ENCODE measurements around the gene EXOC6B.
"Not testable (repeated sequence)": the region's sequence is repeated elsewhere in the genome, so short reads cannot be mapped to it uniquely, and the experiment has no call there.

EXOC6B gene

GRCh38 chr2:72539071-72539552 lies 286.7 kb downstream of the EXOC6B start:
- DNase-seq: no peak

- DNase-seq: no peak
Measured at GRCh38 chr2:72538486-72538885, 287.3 kb downstream of the EXOC6B start.

GRCh38 chr2:72535586-72535985 lies 290.2 kb downstream of the EXOC6B start:
- DNase-seq: not testable (repeated sequence)

GRCh38 chr2:72533765-72534164 lies 292.1 kb downstream of the EXOC6B start:
- DNase-seq: no peak

GRCh38 chr2:72527424-72527823 lies 298.4 kb downstream of the EXOC6B start:
- DNase-seq: no peak

GRCh38 chr2:72526623-72527022 lies 299.2 kb downstream of the EXOC6B start:
- no peak for DNase-seq

- DNase-seq: no peak
Measured at GRCh38 chr2:72524071-72524470, 301.8 kb downstream of the EXOC6B start.

GRCh38 chr2:72515696-72516095 lies 310.1 kb downstream of the EXOC6B start:
- no peak for DNase-seq

GRCh38 chr2:72513011-72513410 lies 312.8 kb downstream of the EXOC6B start:
- no peak for DNase-seq

- no peak for DNase-seq
Measured at GRCh38 chr2:72512376-72512775, 313.5 kb downstream of the EXOC6B start.

- DNase-seq: no peak
Measured at GRCh38 chr2:72511906-72512305, 313.9 kb downstream of the EXOC6B start.

- no peak for DNase-seq
Measured at GRCh38 chr2:72497763-72498162, 328.1 kb downstream of the EXOC6B start.

- DNase-seq: no peak
Measured at GRCh38 chr2:72496479-72496878, 329.4 kb downstream of the EXOC6B start.

GRCh38 chr2:72494392-72494791 lies 331.4 kb downstream of the EXOC6B start:
- DNase-seq: no peak

GRCh38 chr2:72484622-72485021 lies 341.2 kb downstream of the EXOC6B start:
- not testable (repeated sequence) for DNase-seq

- no peak for DNase-seq
Measured at GRCh38 chr2:72483346-72483745, 342.5 kb downstream of the EXOC6B start.

- DNase-seq: no peak
Measured at GRCh38 chr2:72475246-72475645, 350.6 kb downstream of the EXOC6B start.

GRCh38 chr2:72457801-72458516 lies 367.9 kb downstream of the EXOC6B start:
- DNase-seq: no peak

- DNase-seq: no peak
Measured at GRCh38 chr2:72454189-72454588, 371.6 kb downstream of the EXOC6B start.

GRCh38 chr2:72442270-72442669 lies 383.6 kb downstream of the EXOC6B start:
- DNase-seq: no peak

GRCh38 chr2:72439892-72440291 lies 385.9 kb downstream of the EXOC6B start:
- no peak for DNase-seq

- DNase-seq: no peak
Measured at GRCh38 chr2:72438364-72438763, 387.5 kb downstream of the EXOC6B start.

- no peak for DNase-seq
Measured at GRCh38 chr2:72431737-72432136, 394.1 kb downstream of the EXOC6B start.

- DNase-seq: no peak
Measured at GRCh38 chr2:72427022-72427861, 398.6 kb downstream of the EXOC6B start.
